ENCODE data around the gene TAS2R40.

TAS2R40 gene

GRCh38 chr7:143258831-143259230 is 37.0 kb downstream of the TAS2R40 start:
- no peak overlapping the region for H3K27ac ChIP-seq (replicated peaks)
- no peaks in the 10 kb centered on the region for H3K27me3 ChIP-seq (ENCODE audit: insufficient read depth, poor library complexity, severe bottlenecking)
- H3K4me3 ChIP-seq (replicated peaks; ENCODE audit: insufficient read depth, low read length), result no peak overlapping the region
- DNase-seq (ENCODE audit: low read depth in 1 of 2, low spot score in 1 of 2), result no peak
- TF ChIP-seq POLR2AphosphoS5 (IDR thresholded peaks at IDR 0.05; ENCODE audit: low read depth), result no peak
- no peak for TF ChIP-seq CTCF (IDR thresholded peaks at IDR 0.05; ENCODE audit: insufficient read depth, low read length)
- TF ChIP-seq, protein P1, sequence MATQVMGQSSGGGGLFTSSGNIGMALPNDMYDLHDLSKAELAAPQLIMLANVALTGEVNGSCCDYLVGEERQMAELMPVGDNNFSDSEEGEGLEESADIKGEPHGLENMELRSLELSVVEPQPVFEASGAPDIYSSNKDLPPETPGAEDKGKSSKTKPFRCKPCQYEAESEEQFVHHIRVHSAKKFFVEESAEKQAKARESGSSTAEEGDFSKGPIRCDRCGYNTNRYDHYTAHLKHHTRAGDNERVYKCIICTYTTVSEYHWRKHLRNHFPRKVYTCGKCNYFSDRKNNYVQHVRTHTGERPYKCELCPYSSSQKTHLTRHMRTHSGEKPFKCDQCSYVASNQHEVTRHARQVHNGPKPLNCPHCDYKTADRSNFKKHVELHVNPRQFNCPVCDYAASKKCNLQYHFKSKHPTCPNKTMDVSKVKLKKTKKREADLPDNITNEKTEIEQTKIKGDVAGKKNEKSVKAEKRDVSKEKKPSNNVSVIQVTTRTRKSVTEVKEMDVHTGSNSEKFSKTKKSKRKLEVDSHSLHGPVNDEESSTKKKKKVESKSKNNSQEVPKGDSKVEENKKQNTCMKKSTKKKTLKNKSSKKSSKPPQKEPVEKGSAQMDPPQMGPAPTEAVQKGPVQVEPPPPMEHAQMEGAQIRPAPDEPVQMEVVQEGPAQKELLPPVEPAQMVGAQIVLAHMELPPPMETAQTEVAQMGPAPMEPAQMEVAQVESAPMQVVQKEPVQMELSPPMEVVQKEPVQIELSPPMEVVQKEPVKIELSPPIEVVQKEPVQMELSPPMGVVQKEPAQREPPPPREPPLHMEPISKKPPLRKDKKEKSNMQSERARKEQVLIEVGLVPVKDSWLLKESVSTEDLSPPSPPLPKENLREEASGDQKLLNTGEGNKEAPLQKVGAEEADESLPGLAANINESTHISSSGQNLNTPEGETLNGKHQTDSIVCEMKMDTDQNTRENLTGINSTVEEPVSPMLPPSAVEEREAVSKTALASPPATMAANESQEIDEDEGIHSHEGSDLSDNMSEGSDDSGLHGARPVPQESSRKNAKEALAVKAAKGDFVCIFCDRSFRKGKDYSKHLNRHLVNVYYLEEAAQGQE (IDR thresholded peaks at IDR 0.05; ENCODE audit: insufficient replicate concordance, low read depth), result no peak
- TF ChIP-seq GABPA (IDR thresholded peaks at IDR 0.05; ENCODE audit: low read depth), result no peak
- TF ChIP-seq SPI1 (IDR thresholded peaks at IDR 0.05; ENCODE audit: borderline replicate concordance, low read depth), result no peak

GRCh38 chr7:143259765-143260164 is 37.9 kb downstream of the TAS2R40 start:
- H3K27me3 ChIP-seq (ENCODE audit: insufficient read depth, poor library complexity, severe bottlenecking), result no peaks in the 10 kb centered on the region
- TF ChIP-seq, protein P1 (IDR thresholded peaks at IDR 0.05; ENCODE audit: insufficient replicate concordance, low read depth), result no peak
- no peak for TF ChIP-seq CTCF (IDR thresholded peaks at IDR 0.05; ENCODE audit: insufficient read depth, low read length)
- no peak for TF ChIP-seq POLR2AphosphoS5 (IDR thresholded peaks at IDR 0.05; ENCODE audit: low read depth)
- no peak for TF ChIP-seq GABPA (IDR thresholded peaks at IDR 0.05; ENCODE audit: low read depth)
- no peak for TF ChIP-seq SPI1 (IDR thresholded peaks at IDR 0.05; ENCODE audit: borderline replicate concordance, low read depth)
- H3K4me3 ChIP-seq (replicated peaks; ENCODE audit: insufficient read depth, low read length), result no peak overlapping the region
- H3K27ac ChIP-seq (replicated peaks), result no peak overlapping the region
- DNase-seq (ENCODE audit: low read depth in 1 of 2, low spot score in 1 of 2), result no peak

- no peak overlapping the region for H3K27ac ChIP-seq (replicated peaks)
- DNase-seq (ENCODE audit: low read depth in 1 of 2, low spot score in 1 of 2), result no peak
- no peak overlapping the region for H3K4me3 ChIP-seq (replicated peaks; ENCODE audit: insufficient read depth, low read length)
- TF ChIP-seq, protein P1 (IDR thresholded peaks at IDR 0.05; ENCODE audit: insufficient replicate concordance, low read depth), result no peak
- TF ChIP-seq GABPA (IDR thresholded peaks at IDR 0.05; ENCODE audit: low read depth) (no peak), SPI1 (IDR thresholded peaks at IDR 0.05; ENCODE audit: borderline replicate concordance, low read depth) (no peak), CTCF (IDR thresholded peaks at IDR 0.05; ENCODE audit: insufficient read depth, low read length) (no peak), POLR2AphosphoS5 (IDR thresholded peaks at IDR 0.05; ENCODE audit: low read depth) (no peak)
- no peaks in the 10 kb centered on the region for H3K27me3 ChIP-seq (ENCODE audit: insufficient read depth, poor library complexity, severe bottlenecking)
These were observed 40.1 kb downstream of the TAS2R40 start for GRCh38 chr7:143261901-143262300.
